Renal cortical epithelial cell (primary cell): ENCODE measurements around the gene CTNNA3. TPM values are rescaled to one million over a fixed set of nuclear protein-coding genes. Genes with fewer than 3 reads are reported as not detected.

Experiments used
- DNase-seq: peaks from one replicate; pipeline ENCODE4 v3.0.0-alpha.2; 2011; ENCODE audit warnings: low read depth
- total RNA-seq: library from RNA; depleted of rRNA; stranded (reverse); fragments of >200 nt; gene quantifications from 2 replicates; pipeline ENCODE4 v1.2.3, GENCODE V29; 2014

Gene CTNNA3
- total RNA-seq, 1 donor from 2014 or later = under 0.01 TPM

- no peak for DNase-seq
Measured at GRCh38 chr10:66869635-66870034, 826.4 kb downstream of the CTNNA3 start.

- peak; percentile 4 for DNase-seq
Measured at GRCh38 chr10:66862687-66863258, 833.2 kb downstream of the CTNNA3 start.

- no peak for DNase-seq
Measured at GRCh38 chr10:66860376-66860945, 835.5 kb downstream of the CTNNA3 start.

GRCh38 chr10:66852811-66853210 lies 843.2 kb downstream of the CTNNA3 start:
- DNase-seq = no peak

- DNase-seq = no peak
Measured at GRCh38 chr10:66848856-66849255, 847.1 kb downstream of the CTNNA3 start.

GRCh38 chr10:66844176-66844942 lies 851.6 kb downstream of the CTNNA3 start:
- DNase-seq = no peak

- DNase-seq = no peak
Measured at GRCh38 chr10:66843396-66843795, 852.6 kb downstream of the CTNNA3 start.

- no peak for DNase-seq
Measured at GRCh38 chr10:66842867-66843266, 853.1 kb downstream of the CTNNA3 start.

GRCh38 chr10:66842371-66842770 lies 853.6 kb downstream of the CTNNA3 start:
- DNase-seq = no peak

GRCh38 chr10:66838656-66839055 lies 857.3 kb downstream of the CTNNA3 start:
- peak; percentile 66 for DNase-seq

GRCh38 chr10:66837990-66838389 lies 858.0 kb downstream of the CTNNA3 start:
- DNase-seq = peak; percentile 95

- peak; percentile 81 for DNase-seq
Measured at GRCh38 chr10:66837335-66837734, 858.7 kb downstream of the CTNNA3 start.

GRCh38 chr10:66836771-66837170 lies 859.2 kb downstream of the CTNNA3 start:
- DNase-seq = no peak

GRCh38 chr10:66836057-66836456 lies 859.9 kb downstream of the CTNNA3 start:
- DNase-seq = peak; percentile 95

- no peak for DNase-seq
Measured at GRCh38 chr10:66835400-66835799, 860.6 kb downstream of the CTNNA3 start.

GRCh38 chr10:66834802-66835201 lies 861.2 kb downstream of the CTNNA3 start:
- DNase-seq = peak; percentile 47

GRCh38 chr10:66833861-66834260 lies 862.1 kb downstream of the CTNNA3 start:
- DNase-seq = peak; percentile 30

GRCh38 chr10:66832781-66833422 lies 863.1 kb downstream of the CTNNA3 start:
- peak; percentile 15 for DNase-seq

- peak; percentile 76 for DNase-seq
Measured at GRCh38 chr10:66828957-66829356, 867.0 kb downstream of the CTNNA3 start.

- peak; percentile 73 for DNase-seq
Measured at GRCh38 chr10:66827353-66827752, 868.6 kb downstream of the CTNNA3 start.

GRCh38 chr10:66823301-66823700 lies 872.7 kb downstream of the CTNNA3 start:
- DNase-seq = no peak

GRCh38 chr10:66822801-66823200 lies 873.2 kb downstream of the CTNNA3 start:
- DNase-seq = no peak

- no peak for DNase-seq
Measured at GRCh38 chr10:66819691-66820090, 876.3 kb downstream of the CTNNA3 start.
